GM18499 (cell line): Measurements from ENCODE around the gene TIMM17A.
A peak's percentile ranks its signal among the peaks of the same experiment; 100 is the strongest.

Experiments used
- ATAC-seq: cut with Tn5 transposase; IDR thresholded peaks from one replicate; pipeline ENCODE4 v1.9.1; 2021; ENCODE audit warnings: moderate number of reproducible peaks; ENCODE audit not compliant: insufficient read depth, unreplicated experiment

Gene TIMM17A

GRCh38 chr1:201955009-201955728, at the start of gene TIMM17A:
TIMM17A (plus strand) TSS chr1:201955503; CDS start chr1:201955527, 24 bp downstream.
- peak; percentile 98 for ATAC-seq

- no peak for ATAC-seq
These were observed 49.0 kb upstream of the TIMM17A start for GRCh38 chr1:201906336-201906735.

- ATAC-seq = no peak
These were observed 47.7 kb upstream of the TIMM17A start for GRCh38 chr1:201907621-201908020.

DNA sequence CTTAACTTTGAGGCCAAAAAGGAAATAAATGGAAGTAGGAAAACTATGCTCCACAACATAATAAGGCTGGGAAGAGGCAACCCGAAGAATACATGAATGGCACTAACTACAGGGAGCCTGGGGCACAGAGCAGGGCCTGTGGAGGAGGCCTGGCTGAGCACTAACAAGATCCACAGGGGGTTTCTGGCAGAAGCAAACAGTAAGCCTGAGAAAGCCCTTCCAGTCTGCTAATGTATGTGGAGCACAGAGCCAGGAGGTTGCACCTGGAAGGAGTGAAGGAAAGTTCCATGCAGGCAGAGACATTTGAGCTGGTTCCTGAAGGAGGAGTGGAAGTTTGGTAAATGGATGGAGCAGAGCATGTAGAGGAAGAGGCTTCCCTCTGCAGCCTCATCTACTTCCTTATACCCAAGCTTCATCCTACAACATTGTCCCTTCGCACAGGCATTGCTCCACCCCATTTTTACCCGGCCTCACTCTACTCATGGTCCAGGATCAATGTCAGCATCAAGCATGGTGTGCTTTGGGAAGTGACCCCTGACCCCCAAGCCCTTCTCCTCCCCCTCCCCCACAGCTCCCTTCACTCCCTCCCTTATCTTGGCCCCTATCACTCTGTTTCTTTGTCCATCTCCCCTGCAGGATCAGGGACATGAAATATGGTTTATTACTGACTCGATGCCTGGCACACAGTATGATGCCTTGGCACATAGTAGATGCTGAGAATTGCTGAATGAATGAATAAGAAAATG, 43.3 kb upstream of the TIMM17A start:
- no peak for ATAC-seq

- ATAC-seq = no peak
These were observed 42.5 kb upstream of the TIMM17A start for GRCh38 chr1:201912832-201913231.

DNA sequence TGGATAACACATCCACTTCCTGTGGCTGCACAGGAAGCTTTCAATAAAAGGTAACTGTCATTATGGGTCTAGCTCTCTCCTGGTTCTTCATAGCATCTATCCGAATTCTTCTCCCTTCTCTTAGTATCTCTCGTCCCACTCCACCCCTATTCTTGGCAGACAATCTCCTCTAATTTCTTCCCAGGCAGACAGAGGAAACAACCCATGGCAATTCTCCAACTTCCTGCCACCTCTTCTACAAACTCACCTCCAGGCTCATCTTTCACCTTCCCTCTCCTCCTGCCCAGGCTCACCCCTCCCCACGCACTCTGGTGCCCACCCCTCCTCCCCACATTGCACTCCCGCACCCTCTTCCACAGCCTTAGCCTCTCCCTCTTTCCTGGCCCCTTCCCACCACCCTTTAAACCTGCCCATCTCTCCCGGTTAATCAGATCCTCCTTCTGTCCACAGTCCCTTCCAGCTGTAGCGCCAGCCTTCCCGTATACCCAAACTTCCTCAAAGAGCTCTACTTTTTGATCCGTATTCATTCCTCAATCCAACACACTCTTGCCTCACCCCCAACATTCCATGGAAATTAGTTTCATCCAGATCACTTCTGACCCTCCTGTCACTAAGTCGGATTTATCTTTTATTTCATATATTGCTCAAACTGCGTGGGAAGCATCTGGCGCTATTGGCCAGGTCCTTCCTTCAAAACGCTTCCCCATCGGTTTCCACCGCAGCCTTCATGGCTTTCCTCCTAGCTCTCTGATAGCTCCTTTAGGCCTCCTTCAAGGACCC, 40.7 kb upstream of the TIMM17A start:
- no peak for ATAC-seq

DNA sequence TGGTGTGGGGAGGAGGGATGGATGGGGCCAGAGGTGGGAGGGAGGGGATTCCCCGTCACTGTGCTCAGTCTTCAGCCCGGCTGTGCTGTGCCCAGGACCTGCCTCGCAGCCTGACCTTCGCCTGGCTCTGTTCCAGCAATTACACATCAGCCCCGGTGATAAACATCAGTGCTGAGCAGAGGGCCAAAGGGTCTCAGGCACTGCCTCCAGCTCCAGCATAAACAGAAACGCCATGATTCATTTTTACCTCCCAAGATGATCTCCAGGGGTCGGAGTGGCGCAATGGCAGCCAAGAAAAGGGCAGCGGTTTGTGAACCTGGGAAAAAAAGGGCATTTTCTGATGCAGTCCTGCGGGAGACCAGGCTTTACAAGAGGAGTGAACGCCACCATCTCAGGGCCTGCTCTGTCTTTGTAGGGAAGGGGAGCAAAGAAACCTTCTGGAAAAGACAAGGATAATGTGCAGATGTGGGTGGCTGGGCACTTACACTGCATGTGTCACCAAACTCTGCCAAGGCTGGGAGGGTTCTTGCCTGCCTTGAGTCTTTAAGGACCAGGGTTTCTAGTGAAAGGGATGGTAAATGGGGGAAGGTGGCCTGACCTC, 38.6 kb upstream of the TIMM17A start:
- no peak for ATAC-seq

DNA sequence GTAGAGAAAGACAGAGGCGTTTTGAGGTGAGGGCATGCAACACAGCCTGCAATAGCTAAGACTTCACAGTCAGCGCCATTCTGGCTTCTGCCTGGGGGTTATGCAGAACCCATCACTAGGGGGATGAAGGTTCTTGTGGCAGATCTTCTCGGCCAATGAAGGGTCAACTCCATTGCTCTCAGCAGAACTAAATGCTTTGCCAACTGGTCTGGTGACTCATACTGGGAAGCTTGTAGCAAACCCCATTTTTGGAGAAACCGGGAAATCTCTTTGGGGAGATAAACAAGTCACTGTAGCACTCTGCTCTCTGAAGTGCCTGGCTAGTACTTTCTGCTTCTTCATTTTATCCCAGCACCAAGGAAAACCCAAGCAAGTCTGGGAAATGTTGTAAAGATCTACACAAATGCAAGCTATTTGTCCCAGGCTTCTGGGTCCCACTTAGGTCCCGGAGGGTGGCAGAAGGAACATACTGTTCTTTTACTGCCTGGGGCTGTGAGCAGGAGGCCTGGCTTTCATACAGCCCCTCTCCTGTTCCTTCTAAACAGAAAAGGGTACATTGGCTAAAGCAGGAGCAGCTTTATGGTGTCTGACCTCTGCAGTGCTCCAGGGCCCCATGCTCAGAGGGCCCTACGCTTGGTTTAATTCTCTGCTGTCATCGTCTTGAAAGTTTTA, 37.8 kb upstream of the TIMM17A start:
- ATAC-seq = no peak

DNA sequence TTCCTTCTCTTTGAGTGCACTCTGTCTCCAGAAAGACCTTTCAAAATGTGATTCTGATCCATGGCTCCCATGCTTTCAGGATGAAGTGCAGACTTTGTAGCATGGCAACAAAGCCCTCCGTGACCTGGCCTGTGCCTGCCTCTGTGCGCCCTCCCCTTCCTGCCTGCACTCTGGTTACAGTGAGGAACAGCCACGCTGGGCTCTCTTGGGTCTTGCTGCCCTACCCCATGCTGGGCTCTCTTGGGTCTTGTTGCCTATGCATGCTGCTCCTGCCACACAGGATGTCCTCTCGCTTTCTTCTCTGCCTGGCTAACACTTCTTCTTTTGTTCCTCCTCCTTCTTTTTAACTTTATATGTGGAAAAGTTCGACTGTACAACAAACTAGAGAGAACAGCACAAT, 37.0 kb upstream of the TIMM17A start:
- ATAC-seq = no peak

GRCh38 chr1:201921952-201922558, 33.2 kb upstream of the TIMM17A start:
- ATAC-seq = no peak

DNA sequence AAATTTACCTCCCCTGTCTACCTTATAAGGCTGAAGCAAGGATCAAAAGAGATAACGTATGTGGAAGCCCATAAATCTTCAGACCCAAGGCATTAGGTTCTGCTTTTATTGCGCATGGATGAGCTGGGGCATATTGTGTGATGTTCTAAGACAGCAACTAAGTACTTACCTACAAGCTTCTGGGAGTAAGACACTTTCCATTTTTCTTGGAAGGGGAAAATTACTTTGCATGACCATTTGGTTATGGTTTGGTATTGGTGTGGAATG, 30.1 kb upstream of the TIMM17A start:
- ATAC-seq = no peak

DNA sequence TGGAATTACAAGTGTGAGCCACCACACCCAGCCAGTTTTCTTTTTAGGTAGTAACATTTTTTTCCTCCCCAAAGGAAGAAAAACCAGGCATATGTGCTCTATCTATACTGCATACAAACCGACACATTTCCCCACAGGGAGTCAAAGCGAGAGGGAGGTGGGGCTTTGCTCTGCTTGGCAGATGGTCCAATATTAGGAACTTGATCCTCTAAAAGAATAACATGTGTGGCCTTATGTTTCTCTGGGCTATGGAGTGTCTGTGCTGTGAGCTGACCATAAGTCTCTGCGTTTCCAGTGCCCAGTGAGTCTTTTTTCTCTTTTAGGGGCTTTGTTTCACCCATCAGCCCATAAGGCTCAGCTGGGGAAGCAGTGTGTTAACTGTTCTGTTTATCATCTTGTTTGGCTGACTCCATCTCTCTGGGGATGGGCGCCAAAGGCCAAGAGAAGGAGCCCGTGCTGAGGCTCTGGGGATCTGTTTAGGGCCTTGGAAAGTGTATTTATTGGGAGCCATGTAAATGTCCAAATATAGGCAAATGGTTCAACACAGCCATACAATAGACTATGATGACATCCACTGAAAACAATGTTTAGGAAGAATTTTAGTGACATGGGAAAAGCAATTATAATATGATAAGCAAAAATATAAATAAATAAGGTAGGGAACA, 29.2 kb upstream of the TIMM17A start:
- ATAC-seq = no peak

DNA sequence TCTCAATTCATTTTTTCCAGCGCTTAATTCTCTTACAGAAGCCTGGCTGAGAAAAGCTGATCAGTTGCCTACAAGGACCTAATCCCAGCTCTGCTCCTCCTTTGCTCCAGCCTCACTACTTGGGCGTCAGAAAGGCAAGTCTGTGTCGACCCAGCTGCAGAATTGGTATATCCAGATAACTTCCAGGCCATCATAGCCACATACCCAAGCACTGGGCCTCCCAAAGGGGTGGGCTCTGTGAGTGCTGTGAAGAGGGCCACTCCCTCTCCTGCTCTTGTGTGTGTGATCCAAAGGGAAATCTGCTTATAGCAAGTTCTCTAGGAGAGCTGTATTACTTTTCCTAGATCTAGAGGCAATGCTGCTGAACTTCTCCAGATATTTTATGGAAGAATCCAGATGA, 27.0 kb upstream of the TIMM17A start:
- ATAC-seq = no peak

GRCh38 chr1:201930137-201930536, 25.2 kb upstream of the TIMM17A start:
- ATAC-seq = no peak

GRCh38 chr1:201930803-201931202, 24.5 kb upstream of the TIMM17A start:
- ATAC-seq = no peak

DNA sequence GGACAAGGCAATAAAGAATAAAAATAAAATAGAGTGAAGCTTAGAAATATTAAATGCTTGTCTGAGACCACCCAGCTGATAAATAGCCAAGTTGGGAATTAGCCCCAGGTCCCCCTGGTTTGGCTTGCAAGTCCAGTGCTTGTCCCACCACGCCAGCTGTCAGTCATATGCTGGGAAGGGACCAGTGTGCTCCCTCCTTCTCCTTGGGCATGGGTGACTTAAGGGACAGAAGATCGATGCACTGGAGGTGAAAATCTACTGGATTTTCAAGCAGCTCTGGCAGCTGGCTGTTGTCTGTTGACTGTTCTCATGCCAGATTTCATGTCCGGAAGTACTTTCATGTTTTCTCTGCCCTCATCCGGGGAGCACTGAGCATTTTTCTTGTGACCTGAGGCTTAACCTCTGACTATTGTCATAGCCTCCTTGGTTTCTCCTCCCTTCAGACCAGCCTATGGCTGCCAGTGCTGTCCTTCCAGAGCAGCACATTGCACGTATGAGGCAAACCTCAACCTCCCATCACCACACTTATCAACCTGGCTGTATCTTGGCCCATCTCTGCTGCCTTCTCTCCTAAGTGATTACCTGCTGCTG, 21.4 kb upstream of the TIMM17A start:
- ATAC-seq = no peak

- no peak for ATAC-seq
These were observed 17.6 kb upstream of the TIMM17A start for GRCh38 chr1:201937624-201938213.

GRCh38 chr1:201938440-201939035, 16.8 kb upstream of the TIMM17A start:
- no peak for ATAC-seq
